H9 (cell line): ENCODE results near the gene DDX28. TPM values are rescaled to one million over a fixed set of nuclear protein-coding genes. Genes with fewer than 3 reads are reported as not detected.

Source experiments
- DNase-seq: peaks from one replicate; pipeline ENCODE4 v3.0.0-alpha.2; 2017
- H2AFZ ChIP-seq: one replicate; pipeline ENCODE4 v1.6.1; 2013; ENCODE audit warnings: mild to moderate bottlenecking, low read length, control low read depth, moderate library complexity
- H2AK5ac ChIP-seq: 2 replicates; pipeline ENCODE4 v1.6.1; 2013; ENCODE audit warnings: low read length, control low read depth, mixed read lengths; ENCODE audit not compliant: insufficient read length
- H2BK120ac ChIP-seq: one replicate; pipeline ENCODE4 v1.6.1; 2013; ENCODE audit warnings: low read depth, mild to moderate bottlenecking, low read length, control low read depth, inconsistent platforms; ENCODE audit not compliant: poor library complexity, severe bottlenecking
- H2BK12ac ChIP-seq: 2 replicates; pipeline ENCODE4 v1.6.1; 2013; ENCODE audit warnings: low read length, control low read depth, mixed read lengths, low read depth; ENCODE audit not compliant: insufficient read length
- H2BK15ac ChIP-seq: 2 replicates; pipeline ENCODE4 v1.6.1; 2013; ENCODE audit warnings: low read depth, low read length, control low read depth
- H2BK20ac ChIP-seq: one replicate; pipeline ENCODE4 v1.6.1; 2013; ENCODE audit warnings: low read depth, mild to moderate bottlenecking, low read length, control low read depth, inconsistent platforms; ENCODE audit not compliant: poor library complexity, severe bottlenecking
- H2BK5ac ChIP-seq: 2 replicates; pipeline ENCODE4 v1.6.1; 2013; ENCODE audit warnings: low read length, control low read depth, mixed read lengths; ENCODE audit not compliant: insufficient read length
- H3K14ac ChIP-seq: 2 replicates; pipeline ENCODE4 v1.6.1; 2013; ENCODE audit warnings: low read length, control low read depth; ENCODE audit not compliant: insufficient read depth
- H3K18ac ChIP-seq: 2 replicates; pipeline ENCODE4 v1.6.1; 2013; ENCODE audit warnings: low read depth, mild to moderate bottlenecking, mixed read lengths, low read length, control low read depth; ENCODE audit not compliant: insufficient read length
- H3K23ac ChIP-seq: 2 replicates; pipeline ENCODE4 v1.6.1; 2013; ENCODE audit warnings: low read length, control low read depth, mixed read lengths, low read depth; ENCODE audit not compliant: insufficient read length
- H3K23me2 ChIP-seq: 2 replicates; pipeline ENCODE4 v1.6.1; 2013; ENCODE audit warnings: low read depth, mild to moderate bottlenecking, mixed read lengths, low read length, control low read depth; ENCODE audit not compliant: insufficient read length, poor library complexity, severe bottlenecking
- H3K27ac ChIP-seq: 2 replicates; pipeline ENCODE4 v1.5.1; 2013; ENCODE audit warnings: low read length, control low read depth, mixed read lengths, low read depth; ENCODE audit not compliant: insufficient read length
- H3K27me3 ChIP-seq: 2 replicates; pipeline ENCODE4 v1.6.1; 2013; ENCODE audit warnings: low read length, control low read depth, inconsistent platforms; ENCODE audit not compliant: insufficient read depth
- H3K4ac ChIP-seq: 2 replicates; pipeline ENCODE4 v1.6.1; 2013; ENCODE audit warnings: low read depth, mild to moderate bottlenecking, control low read depth, inconsistent platforms, low read length, moderate library complexity
- H3K4me1 ChIP-seq: 2 replicates; pipeline ENCODE4 v1.6.1; 2013; ENCODE audit warnings: low read length, control low read depth, inconsistent platforms; ENCODE audit not compliant: insufficient read depth
- H3K4me2 ChIP-seq: 2 replicates; pipeline ENCODE4 v1.6.1; 2013; ENCODE audit warnings: low read length, control low read depth, mixed read lengths; ENCODE audit not compliant: insufficient read length, insufficient read depth
- H3K56ac ChIP-seq: 2 replicates; pipeline ENCODE4 v1.6.1; 2013; ENCODE audit warnings: low read depth, mild to moderate bottlenecking, mixed read lengths, low read length, control low read depth; ENCODE audit not compliant: insufficient read length
- H3K79me1 ChIP-seq: 2 replicates; pipeline ENCODE4 v1.6.1; 2013; ENCODE audit warnings: low read depth, mild to moderate bottlenecking, moderate library complexity, low read length, control low read depth, inconsistent platforms; ENCODE audit not compliant: insufficient read depth, poor library complexity, severe bottlenecking
- H3K79me2 ChIP-seq: 2 replicates; pipeline ENCODE4 v1.6.1; 2013; ENCODE audit warnings: low read length, control low read depth, inconsistent platforms; ENCODE audit not compliant: insufficient read depth
- H3K9ac ChIP-seq: 2 replicates; pipeline ENCODE4 v1.6.1; 2013; ENCODE audit warnings: low read length, control low read depth, mixed read lengths; ENCODE audit not compliant: insufficient read length; ENCODE audit errors: extremely low read depth
- H3K9me3 ChIP-seq: one replicate; pipeline ENCODE4 v1.6.1; 2013; ENCODE audit warnings: low read depth, low read length, inconsistent platforms; ENCODE audit not compliant: control insufficient read depth
- H3T11ph ChIP-seq: one replicate; pipeline ENCODE4 v1.6.1; 2013; ENCODE audit warnings: mild to moderate bottlenecking, low read length, control low read depth, inconsistent platforms
- H4K20me1 ChIP-seq: one replicate; pipeline ENCODE4 v1.6.1; 2013; ENCODE audit not compliant: control insufficient read depth, insufficient read length, insufficient read depth
- H4K5ac ChIP-seq: 2 replicates; pipeline ENCODE4 v1.6.1; 2013; ENCODE audit warnings: low read depth, mild to moderate bottlenecking, mixed read lengths, low read length, control low read depth; ENCODE audit not compliant: insufficient read length
- H4K8ac ChIP-seq: replicated peaks from 2 replicates; pipeline ENCODE4 v1.6.1; 2013; ENCODE audit warnings: low read length, control low read depth, mixed read lengths, low read depth; ENCODE audit not compliant: insufficient read length
- H4K91ac ChIP-seq: 2 replicates; pipeline ENCODE4 v1.6.1; 2013; ENCODE audit warnings: low read depth, mild to moderate bottlenecking, moderate library complexity, mixed read lengths, low read length, control low read depth; ENCODE audit not compliant: insufficient read length
- H3K27ac Mint-ChIP-seq, 3 experiments: 2 replicates in 2 of 3; 3 replicates in 1 of 3; pipeline ENCODE4 v1.8.0; 2020 to 2021; ENCODE audit warnings: mixed read lengths in 3 of 3, mild to moderate bottlenecking in 1 of 3, moderate library complexity in 1 of 3
- H3K27me3 Mint-ChIP-seq: 2 replicates; pipeline ENCODE4 v1.8.0; 2021; ENCODE audit warnings: low read depth, mild to moderate bottlenecking, moderate library complexity, mixed read lengths
- H3K36me3 Mint-ChIP-seq, 3 experiments: 2 replicates in 2 of 3; 3 replicates in 1 of 3; pipeline ENCODE4 v1.8.0; 2020 to 2021; ENCODE audit warnings: low read depth in 3 of 3, mixed read lengths in 3 of 3; ENCODE audit not compliant: insufficient read depth in 1 of 3
- H3K4me1 Mint-ChIP-seq, 2 experiments: 2 replicates each; pipeline ENCODE4 v1.8.0; 2020; ENCODE audit warnings: mixed read lengths in 2 of 2
- H3K4me3 Mint-ChIP-seq, 2 experiments: 2 replicates in 1 of 2; 3 replicates in 1 of 2; pipeline ENCODE4 v1.8.0; 2020 to 2021; ENCODE audit warnings: mild to moderate bottlenecking in 2 of 2, mixed read lengths in 2 of 2, moderate library complexity in 1 of 2
- H3K9me3 Mint-ChIP-seq, 2 experiments: 2 replicates in 1 of 2; 3 replicates in 1 of 2; pipeline ENCODE4 v1.8.0; 2020; ENCODE audit warnings: mild to moderate bottlenecking in 2 of 2, mixed read lengths in 2 of 2, moderate library complexity in 1 of 2
- CTCF ChIP-seq: fragments of 200-600 bp; sonication (generic); conservative IDR thresholded peaks from 3 replicates; pipeline ENCODE4 v1.8.0; 2021; ENCODE audit warnings: antibody characterized with exemption, mild to moderate bottlenecking
- WGBS: extraction: QIAGEN DNeasy Blood & Tissue Kit; methylation state at CpG from one replicate; pipeline ENCODE4 v1.1.7; 2013; ENCODE audit warnings: missing lambda C conversion rate, low lambda C conversion rate, mixed read lengths; ENCODE audit not compliant: insufficient read length; ENCODE audit errors: extremely low coverage; 5-methylcytosine and 5-hydroxymethylcytosine counted together
- total RNA-seq: library from RNA; stranded (reverse); gene quantifications from 2 replicates; pipeline ENCODE4 v1.2.1, GENCODE V29; 2021

The DDX28 gene
- total RNA-seq, 1 experiment from 2014 or later = 22.9 TPM

- no peaks in the 10 kb centered on the region for H3K9me3 Mint-ChIP-seq
- Histone ChIP-seq H3K23me2 (no peaks in the 10 kb centered on the region), H3K56ac (no peak overlapping the region), H3K27ac (no peak overlapping the region), H3K27me3 (no peaks in the 10 kb centered on the region), H4K8ac (no peak overlapping the region), H2AFZ (no peak overlapping the region), H3K9me3 (no peaks in the 10 kb centered on the region), H2BK5ac (no peak overlapping the region), H3T11ph (no peak overlapping the region), H3K4me1 (peaks cover 3% of the 10 kb centered on the region; the same call in 1 of the 2 replicates), H3K18ac (no peak overlapping the region), H4K5ac (no peak overlapping the region), H3K4ac (no peak overlapping the region), H3K4me2 (no peak overlapping the region), H2BK15ac (no peak overlapping the region), H3K23ac (no peak overlapping the region), H2BK20ac (no peak overlapping the region), H2BK120ac (no peak overlapping the region), H3K79me2 (no peaks in the 10 kb centered on the region), H2BK12ac (no peak overlapping the region), H3K14ac (no peak overlapping the region), H3K9ac (no peak overlapping the region), H3K79me1 (no peaks in the 10 kb centered on the region), H4K20me1 (no peaks in the 10 kb centered on the region), H2AK5ac (no peak overlapping the region), H4K91ac (no peak overlapping the region)
- peaks cover 14 to 16% of the 10 kb centered on the region in 2 experiments for H3K4me1 Mint-ChIP-seq
- H3K27me3 Mint-ChIP-seq = peaks cover 11% of the 10 kb centered on the region
- no CpG with 5 or more reads among the region's 9 CpGs for WGBS
- H3K27ac Mint-ChIP-seq = no peak overlapping the region
- no peak for TF ChIP-seq CTCF
- no peak overlapping the region for H3K4me3 Mint-ChIP-seq
- peak; percentile 43 for DNase-seq
- no peaks in the 10 kb centered on the region for H3K36me3 Mint-ChIP-seq
Observed at GRCh38 chr16:68009157-68009735, 13.8 kb downstream of the DDX28 start.
